Muscle of arm (tissue), 12 donors: ENCODE data around the gene TMEM240. TPM values are rescaled to one million over a fixed set of nuclear protein-coding genes. Genes with fewer than 3 reads are reported as not detected.
"Not testable (repeated sequence)": the region's sequence is repeated elsewhere in the genome, so short reads cannot be mapped to it uniquely, and the experiment has no call there.

Source experiments
- DNase-seq: peaks from one replicate; pipeline ENCODE4 v3.0.0-alpha.2; 2013
- polyA plus RNA-seq, 12 donors: library from polyadenylated mRNA; unstranded; fragments of 120-200 nt; gene quantifications; one replicate each; pipeline ENCODE4 v1.2.1, GENCODE V29; 2013; ENCODE audit not compliant: insufficient read length in 12 of 12

Gene TMEM240
- polyA plus RNA-seq, 12 donors, result 1.9 to 6.5 (median 3.5) TPM; not detected in 2

DNA sequence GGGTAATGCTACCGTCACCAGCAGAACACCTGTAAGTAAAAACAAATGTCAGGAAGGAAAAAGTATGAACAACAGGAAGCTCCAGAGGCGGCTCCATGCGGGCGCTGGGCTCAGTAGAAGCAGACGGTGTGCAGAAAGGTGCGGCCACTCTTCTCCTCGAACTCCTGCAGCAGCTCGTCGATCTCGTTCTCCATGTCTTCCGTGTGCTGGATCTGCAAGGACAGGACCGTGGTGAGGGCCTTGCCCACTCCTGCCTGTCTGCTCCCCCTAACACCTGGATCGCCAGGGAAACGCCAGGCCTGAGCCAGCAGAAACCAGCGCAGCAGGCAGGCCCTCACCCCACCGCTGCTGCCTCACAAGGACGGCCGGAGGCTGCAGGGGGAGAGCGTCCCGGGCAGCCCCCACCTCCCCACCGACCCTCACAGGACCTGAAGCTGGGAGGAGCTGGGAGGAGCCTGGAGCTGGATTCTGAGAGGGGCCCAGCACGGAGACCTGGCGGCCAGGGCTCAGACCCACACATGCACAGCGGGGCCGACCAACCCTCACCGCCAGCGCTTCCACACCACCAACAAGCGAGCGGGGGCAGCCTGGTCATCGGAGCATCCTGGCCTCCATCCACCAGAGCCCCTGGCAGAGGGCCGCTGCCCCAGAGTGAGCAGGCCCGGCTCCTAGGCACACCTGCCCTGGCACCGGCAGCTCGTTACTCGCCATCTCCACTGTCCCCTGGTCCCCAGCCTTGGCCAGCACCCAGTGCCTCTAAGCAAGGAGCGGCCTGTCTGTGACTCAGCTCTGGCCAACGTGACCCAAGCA lies 1.7 kb upstream of the TMEM240 start:
- DNase-seq, result no peak

- no peak for DNase-seq
These were observed 599 bp upstream of the TMEM240 start for GRCh38 chr1:1540818-1541628.

DNA sequence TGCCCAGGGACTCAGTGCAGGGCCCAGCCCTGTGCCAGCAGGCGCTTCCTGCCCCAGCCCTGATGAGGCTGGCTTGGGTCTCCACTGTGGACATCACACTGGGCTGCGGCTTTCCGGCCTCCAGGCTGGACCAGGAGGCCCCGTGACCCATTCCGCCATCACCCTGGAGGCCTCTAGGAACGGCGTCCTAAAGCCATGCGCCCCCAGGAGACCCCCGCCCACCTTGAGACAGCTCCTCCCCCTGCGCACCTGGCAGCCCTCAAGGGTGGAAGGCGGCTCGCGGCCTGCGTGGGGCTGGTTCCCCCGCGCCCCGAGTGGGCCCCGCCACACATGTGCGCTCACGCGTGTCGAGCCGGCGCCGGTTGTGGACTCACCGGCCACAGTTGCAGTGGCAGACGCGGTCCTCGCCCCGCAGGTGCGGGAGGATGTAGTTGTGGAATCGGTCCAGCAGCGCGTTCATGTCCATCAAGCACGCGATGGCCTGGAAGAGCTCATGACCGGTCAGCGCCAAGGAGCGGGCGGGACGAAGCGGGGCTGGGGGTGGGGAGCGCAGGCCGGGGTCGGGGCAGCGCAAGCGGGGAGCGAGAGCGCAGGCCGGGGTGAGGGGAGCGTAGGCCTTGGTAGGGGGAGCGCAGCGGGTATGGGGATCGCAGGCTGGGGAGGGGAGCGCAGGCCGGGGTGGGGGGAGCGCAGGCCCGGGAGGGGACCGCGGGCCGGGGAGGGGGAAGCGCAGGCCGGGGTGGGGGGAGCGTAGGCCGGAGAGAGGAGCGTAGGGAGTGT lies 924 bp downstream of the TMEM240 start:
- no peak for DNase-seq

DNA sequence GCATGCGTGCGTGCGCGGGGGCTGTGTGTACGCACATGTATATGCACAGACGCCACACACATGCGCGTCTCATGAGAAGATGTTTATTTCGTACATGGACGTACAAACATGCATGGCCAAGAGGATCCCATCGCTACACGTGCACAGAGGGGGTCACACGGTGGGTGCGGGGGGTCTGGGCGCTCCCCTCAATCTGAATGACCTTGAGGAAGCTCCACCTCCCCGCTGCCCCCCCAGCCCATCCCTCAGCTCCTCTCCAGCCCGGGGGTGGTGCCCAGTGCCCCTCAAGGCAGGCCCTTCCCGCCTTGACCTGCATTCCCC lies 1.5 kb downstream of the TMEM240 start:
- no peak for DNase-seq

DNA sequence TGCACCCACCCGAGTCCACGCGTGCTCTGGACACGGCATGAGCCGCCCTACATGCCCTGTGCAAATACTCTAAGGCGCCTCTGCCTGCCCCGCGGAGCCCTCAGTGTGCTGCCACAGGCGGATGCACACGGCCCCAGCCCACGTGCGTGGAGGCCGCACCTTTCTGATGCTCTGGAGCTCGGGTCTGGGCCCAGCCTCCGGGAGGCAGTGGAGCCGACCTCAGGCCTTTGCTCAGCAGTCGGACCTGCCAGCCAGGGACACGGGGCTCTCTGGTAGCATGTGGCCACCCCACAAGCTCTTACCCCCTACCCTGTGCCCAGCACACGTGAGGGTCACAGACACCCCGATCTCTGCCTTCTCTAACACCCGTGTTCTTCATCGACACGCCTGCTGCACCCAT lies 2.1 kb downstream of the TMEM240 start:
- DNase-seq, result no peak

- no peak for DNase-seq
These were observed 2.7 kb downstream of the TMEM240 start for GRCh38 chr1:1537626-1538250.

GRCh38 chr1:1536938-1537546 lies 3.4 kb downstream of the TMEM240 start:
- DNase-seq, result no peak

DNA sequence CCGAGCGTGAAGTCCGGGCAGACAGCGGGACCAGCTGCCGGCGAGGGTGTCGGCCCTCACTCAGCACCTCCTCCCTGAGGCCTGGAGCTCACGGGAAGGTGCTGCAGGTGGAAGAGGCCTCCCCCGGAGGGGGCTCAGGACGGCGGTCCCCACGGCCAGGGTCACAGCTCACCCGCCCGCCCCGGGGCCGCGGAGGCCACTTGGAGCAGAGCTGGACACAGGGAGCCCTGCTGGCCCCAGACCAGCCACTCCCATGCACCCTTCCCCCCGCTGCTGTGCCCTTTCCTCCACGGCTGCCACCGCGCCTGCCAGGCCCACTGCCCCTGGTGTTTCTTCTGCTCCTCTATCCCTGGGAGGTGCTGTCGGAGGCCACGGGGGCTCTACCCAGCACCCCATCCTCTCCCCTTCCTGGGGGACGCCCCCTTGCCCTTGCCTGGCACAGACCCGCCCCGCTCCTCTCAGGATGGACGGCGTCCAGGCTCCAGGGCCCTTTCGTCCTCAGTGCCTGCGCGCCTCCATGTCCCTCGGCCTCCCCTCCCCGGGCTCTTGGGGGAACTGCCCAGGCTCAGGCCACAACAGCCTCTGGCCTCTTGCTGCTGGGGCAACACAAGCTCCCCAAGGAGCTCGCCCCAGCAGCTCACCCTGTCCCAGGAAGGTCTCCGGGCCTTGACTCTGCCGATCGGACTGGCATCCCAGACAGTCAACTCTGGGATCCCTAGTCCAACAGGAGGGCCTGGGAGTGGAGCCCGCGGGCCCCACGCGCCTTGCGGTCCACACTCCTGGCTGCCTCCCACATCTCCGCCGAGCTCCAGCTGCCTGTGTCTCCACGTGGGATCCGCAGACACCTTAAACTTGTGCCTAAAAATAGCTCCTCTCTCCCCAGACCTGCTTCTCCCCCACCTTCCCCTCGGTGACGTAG lies 4.1 kb downstream of the TMEM240 start:
- DNase-seq, result no peak

- DNase-seq, result no peak
These were observed 5.0 kb downstream of the TMEM240 start for GRCh38 chr1:1535201-1536018.

- no peak for DNase-seq
These were observed 5.8 kb downstream of the TMEM240 start for GRCh38 chr1:1534401-1535154.

DNA sequence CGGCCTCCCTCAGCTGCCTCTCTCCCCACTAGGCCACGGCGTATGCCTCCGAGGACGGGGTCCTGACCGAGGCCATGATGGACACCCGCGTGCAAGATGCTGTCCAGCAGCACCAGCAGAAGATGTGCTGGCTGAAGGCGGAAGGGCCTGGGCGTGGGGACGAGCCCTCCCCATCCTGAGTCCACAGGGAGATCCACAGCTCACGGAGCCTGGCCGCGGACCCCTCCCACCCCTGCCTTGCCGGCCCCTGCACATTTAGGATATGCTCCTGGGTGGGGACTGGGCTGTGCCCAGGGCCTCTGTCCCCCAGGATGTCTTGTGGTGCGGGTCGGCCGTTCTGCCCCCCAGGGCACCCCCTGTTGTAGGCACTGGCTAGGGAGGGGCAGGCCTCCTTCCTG lies 6.5 kb downstream of the TMEM240 start:
- DNase-seq, result not testable (repeated sequence)

GRCh38 chr1:1533176-1533893 lies 7.1 kb downstream of the TMEM240 start:
- DNase-seq, result not testable (repeated sequence)

DNA sequence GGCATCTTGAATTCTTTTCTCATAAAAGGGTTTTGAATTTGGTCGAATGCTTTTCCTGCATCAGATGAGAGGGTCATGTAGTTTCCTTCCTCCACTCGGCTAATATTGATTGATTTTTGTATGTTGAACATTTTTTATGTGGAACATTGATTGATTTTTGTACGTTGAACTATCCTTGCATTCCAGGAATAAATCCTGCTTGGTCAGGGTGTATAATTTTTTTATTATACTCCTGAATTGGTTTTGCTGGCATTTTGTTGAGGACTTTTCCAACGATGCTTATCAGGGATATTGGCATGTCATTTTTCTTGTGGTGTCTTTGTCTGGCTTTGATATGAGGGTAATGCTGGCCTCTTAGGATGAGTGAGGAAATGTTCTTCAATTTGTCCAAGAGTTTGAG lies 8.5 kb downstream of the TMEM240 start:
- DNase-seq, result no peak

DNA sequence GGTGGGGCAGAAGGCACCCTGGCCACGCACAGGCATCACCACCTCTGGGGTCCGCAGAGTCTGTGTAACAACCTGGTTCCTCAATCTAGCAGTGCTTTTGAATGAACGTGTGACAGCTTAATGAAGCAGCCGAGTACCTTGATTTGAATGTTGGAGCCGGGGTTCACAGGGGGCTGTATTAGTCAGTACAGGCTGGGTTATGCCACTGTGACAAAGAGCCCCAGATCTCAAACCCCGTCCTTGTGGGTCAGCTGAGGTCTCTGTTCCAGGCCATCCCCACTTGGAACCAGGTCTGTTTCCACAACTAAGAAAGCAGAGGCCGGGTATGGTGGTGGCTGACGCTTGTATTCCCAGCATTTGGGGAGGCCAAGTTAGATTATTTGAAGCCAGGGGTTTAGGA lies 10.5 kb downstream of the TMEM240 start:
- DNase-seq, result no peak

- no peak for DNase-seq
These were observed 11.1 kb downstream of the TMEM240 start for GRCh38 chr1:1529321-1529720.

GRCh38 chr1:1528301-1529267 lies 11.8 kb downstream of the TMEM240 start:
- no peak for DNase-seq
